Smooth muscle cell (in vitro differentiated cells): ENCODE data around the gene C14orf119. TPM values are rescaled to one million over a fixed set of nuclear protein-coding genes. Genes with fewer than 3 reads are reported as not detected.

Experiments
- DNase-seq: peaks from one replicate; lab custom pipeline; 2025; ENCODE audit not compliant: unreplicated experiment; lab: John Stamatoyannopoulos, UW
- H2AFZ ChIP-seq: fragments of 200-600 bp; sonication (generic); 2 replicates; pipeline ENCODE4 v1.6.0; 2016; ENCODE audit warnings: antibody characterized with exemption, low read depth, mild to moderate bottlenecking
- H3F3A ChIP-seq: fragments of 200-600 bp; sonication (generic); 2 replicates; pipeline ENCODE4 v1.6.0; 2017; ENCODE audit warnings: antibody characterized with exemption, low read depth
- H3K27ac ChIP-seq: fragments of 200-600 bp; sonication (generic); 2 replicates; pipeline ENCODE4 v1.5.1; 2016; ENCODE audit warnings: low read depth, mild to moderate bottlenecking
- H3K27me3 ChIP-seq: fragments of 200-600 bp; sonication (generic); 2 replicates; pipeline ENCODE4 v1.6.1; 2016; ENCODE audit warnings: low read depth, mild to moderate bottlenecking
- H3K36me3 ChIP-seq: fragments of 200-600 bp; sonication (generic); 2 replicates; pipeline ENCODE4 v1.5.1; 2016; ENCODE audit warnings: low read depth
- H3K4me1 ChIP-seq: fragments of 200-600 bp; sonication (generic); 2 replicates; pipeline ENCODE4 v1.5.1; 2016; ENCODE audit warnings: low read depth
- H3K4me2 ChIP-seq: fragments of 200-600 bp; sonication (generic); 2 replicates; pipeline ENCODE4 v1.6.0; 2016; ENCODE audit warnings: mild to moderate bottlenecking
- H3K4me3 ChIP-seq: fragments of 200-600 bp; sonication (generic); 2 replicates; pipeline ENCODE4 v1.5.1; 2016; ENCODE audit warnings: mild to moderate bottlenecking
- H3K79me2 ChIP-seq: fragments of 200-600 bp; sonication (generic); 2 replicates; pipeline ENCODE4 v1.6.0; 2016; ENCODE audit warnings: low read depth, mild to moderate bottlenecking
- H3K9ac ChIP-seq: fragments of 200-600 bp; sonication (generic); 2 replicates; pipeline ENCODE4 v1.6.0; 2016; ENCODE audit warnings: low read depth
- H3K9me3 ChIP-seq: fragments of 200-600 bp; sonication (generic); replicated peaks from 2 replicates; pipeline ENCODE4 v1.5.1; 2016; ENCODE audit warnings: low read depth
- H4K20me1 ChIP-seq: fragments of 200-600 bp; sonication (generic); 2 replicates; pipeline ENCODE4 v1.6.0; 2016; ENCODE audit warnings: low read depth
- CTCF ChIP-seq: fragments of 200-600 bp; sonication (generic); IDR thresholded peaks from 2 replicates; pipeline ENCODE4 v1.5.1; 2017; ENCODE audit warnings: borderline replicate concordance, mild to moderate bottlenecking, antibody characterized with exemption; ENCODE audit not compliant: insufficient read depth, poor library complexity, severe bottlenecking
- WGBS: methylation state at CpG from one replicate; pipeline ENCODE4 v1.1.7; 2016; ENCODE audit warnings: low lambda C conversion rate; 5-methylcytosine and 5-hydroxymethylcytosine counted together
- polyA plus RNA-seq: library from polyadenylated mRNA; unstranded; fragments of >200 nt; fragmentation: Nextera tagmentation; extraction: Ambion mirVana; gene quantifications from 2 replicates; pipeline ENCODE4 v1.2.1, GENCODE V29; 2016
- total RNA-seq: library from RNA; depleted of rRNA; stranded (reverse); fragments of >200 nt; gene quantifications from 2 replicates; pipeline ENCODE4 v1.2.3, GENCODE V29; 2014

C14orf119 gene
- total and polyA plus RNA-seq, 2 experiments from 2014 or later, result 54.1 to 130 TPM

GRCh38 chr14:23147676-23148075 is 52.4 kb downstream of the C14orf119 start:
- Histone ChIP-seq H3K9me3 (no peaks in the 10 kb centered on the region), H3K36me3 (no peaks in the 10 kb centered on the region), H3K27ac (no peak overlapping the region), H4K20me1 (no peaks in the 10 kb centered on the region), H3K79me2 (no peaks in the 10 kb centered on the region), H3K27me3 (no peaks in the 10 kb centered on the region), H2AFZ (no peak overlapping the region), H3K9ac (no peak overlapping the region), H3K4me2 (no peak overlapping the region), H3K4me3 (no peak overlapping the region), H3F3A (peaks cover 19% of the 10 kb centered on the region), H3K4me1 (peaks cover 12% of the 10 kb centered on the region)
- no peak for DNase-seq
- no peak for TF ChIP-seq CTCF
- WGBS, result 83% methylated on average over 1 of the region's 1 CpG

GRCh38 chr14:23148591-23149249 is 53.4 kb downstream of the C14orf119 start:
- H3K36me3 ChIP-seq, result no peaks in the 10 kb centered on the region
- peak overlapping the region; percentile 68 for H3K27ac ChIP-seq
- H3K4me2 ChIP-seq, result no peak overlapping the region
- H3K27me3 ChIP-seq, result no peaks in the 10 kb centered on the region
- peaks cover 19% of the 10 kb centered on the region for H3F3A ChIP-seq
- H2AFZ ChIP-seq, result no peak overlapping the region
- no peaks in the 10 kb centered on the region for H4K20me1 ChIP-seq
- no peak for TF ChIP-seq CTCF
- 80% methylated on average over 5 of the region's 5 CpGs for WGBS
- H3K4me1 ChIP-seq, result peaks cover 12% of the 10 kb centered on the region
- no peak overlapping the region for H3K4me3 ChIP-seq
- no peak overlapping the region for H3K9ac ChIP-seq
- DNase-seq, result no peak
- H3K9me3 ChIP-seq, result no peaks in the 10 kb centered on the region
- no peaks in the 10 kb centered on the region for H3K79me2 ChIP-seq

GRCh38 chr14:23149745-23150144 is 54.4 kb downstream of the C14orf119 start:
- Histone ChIP-seq H3K27me3 (no peaks in the 10 kb centered on the region), H4K20me1 (no peaks in the 10 kb centered on the region), H3K9me3 (no peaks in the 10 kb centered on the region), H3K36me3 (no peaks in the 10 kb centered on the region), H3K9ac (no peak overlapping the region), H3K79me2 (no peaks in the 10 kb centered on the region), H3K27ac (peak overlapping the region; percentile 68), H2AFZ (no peak overlapping the region), H3K4me2 (no peak overlapping the region), H3K4me1 (peaks cover 17% of the 10 kb centered on the region), H3K4me3 (no peak overlapping the region), H3F3A (peaks cover 14% of the 10 kb centered on the region)
- no peak for TF ChIP-seq CTCF
- DNase-seq, result no peak

Other genes with a start within 250 kb of the C14orf119 start
- 32.4 and 38.8 TPM in 2 replicates for gene LRP10, start 223.8 kb upstream of the C14orf119 start, total RNA-seq
- 81.2 and 87.1 TPM in 2 replicates for gene LRP10, start 223.8 kb upstream of the C14orf119 start, polyA plus RNA-seq
- gene REM2, start 212.3 kb upstream of the C14orf119 start, total RNA-seq, result 0.22 and 2.6 TPM in 2 replicates
- gene REM2, start 212.3 kb upstream of the C14orf119 start, polyA plus RNA-seq, result 1.6 and 5.9 TPM in 2 replicates
- gene RBM23, start 176.4 kb upstream of the C14orf119 start, total RNA-seq, result 69.8 and 112 TPM in 2 replicates
- gene RBM23, start 176.4 kb upstream of the C14orf119 start, polyA plus RNA-seq, result 59.3 and 72.4 TPM in 2 replicates
- 50.3 and 81.2 TPM in 2 replicates for gene PRMT5, start 166.1 kb upstream of the C14orf119 start, total RNA-seq
- gene PRMT5, start 166.1 kb upstream of the C14orf119 start, polyA plus RNA-seq, result 80.0 and 82.1 TPM in 2 replicates
- 15.6 and 30.2 TPM in 2 replicates for gene HAUS4, start 138.4 kb upstream of the C14orf119 start, total RNA-seq
- 15.6 and 19.1 TPM in 2 replicates for gene HAUS4, start 138.4 kb upstream of the C14orf119 start, polyA plus RNA-seq
- 20.7 and 21.2 TPM in 2 replicates for gene AJUBA, start 113.0 kb upstream of the C14orf119 start, total RNA-seq
- gene AJUBA, start 113.0 kb upstream of the C14orf119 start, polyA plus RNA-seq, result 19.8 and 23.8 TPM in 2 replicates
- gene C14orf93, start 85.4 kb upstream of the C14orf119 start, total RNA-seq, result 10.2 and 11.9 TPM in 2 replicates
- 6.7 and 8.4 TPM in 2 replicates for gene C14orf93, start 85.4 kb upstream of the C14orf119 start, polyA plus RNA-seq
- gene PSMB5, start 60.6 kb upstream of the C14orf119 start, total RNA-seq, result 161 and 183 TPM in 2 replicates
- gene PSMB5, start 60.6 kb upstream of the C14orf119 start, polyA plus RNA-seq, result 372 and 374 TPM in 2 replicates
- not detected in 2 replicates for gene PSMB11, start 53.3 kb upstream of the C14orf119 start, total RNA-seq
- not detected in 2 replicates for gene PSMB11, start 53.3 kb upstream of the C14orf119 start, polyA plus RNA-seq
- 3.6 and 5.5 TPM in 2 replicates for gene CDH24, start 38.0 kb upstream of the C14orf119 start, total RNA-seq
- 6.9 and 8.0 TPM in 2 replicates for gene CDH24, start 38.0 kb upstream of the C14orf119 start, polyA plus RNA-seq
- gene ACIN1, start 369 bp upstream of the C14orf119 start, total RNA-seq, result 64.5 and 69.0 TPM in 2 replicates
- gene ACIN1, start 369 bp upstream of the C14orf119 start, polyA plus RNA-seq, result 33.7 and 39.3 TPM in 2 replicates
- not detected in 2 replicates for gene CIROP, start 9.5 kb downstream of the C14orf119 start, total RNA-seq
- not detected in 2 replicates for gene CIROP, start 9.5 kb downstream of the C14orf119 start, polyA plus RNA-seq
- gene CEBPE, start 23.8 kb downstream of the C14orf119 start, total RNA-seq, result not detected in 2 replicates
- gene CEBPE, start 23.8 kb downstream of the C14orf119 start, polyA plus RNA-seq, result not detected in 2 replicates
- 16.4 and 18.9 TPM in 2 replicates for gene SLC7A8, start 88.2 kb downstream of the C14orf119 start, total RNA-seq
- gene SLC7A8, start 88.2 kb downstream of the C14orf119 start, polyA plus RNA-seq, result 26.0 and 29.1 TPM in 2 replicates
- gene RNF212B, start 142.4 kb downstream of the C14orf119 start, total RNA-seq, result not detected in 2 replicates
- not detected in 2 replicates for gene RNF212B, start 142.4 kb downstream of the C14orf119 start, polyA plus RNA-seq
- 5.0 and 5.4 TPM in 2 replicates for gene HOMEZ, start 190.6 kb downstream of the C14orf119 start, total RNA-seq
- 4.9 and 5.1 TPM in 2 replicates for gene HOMEZ, start 190.6 kb downstream of the C14orf119 start, polyA plus RNA-seq
- gene PPP1R3E, start 207.4 kb downstream of the C14orf119 start, total RNA-seq, result 1.7 and 2.0 TPM in 2 replicates
- gene PPP1R3E, start 207.4 kb downstream of the C14orf119 start, polyA plus RNA-seq, result 0.71 and 1.5 TPM in 2 replicates
- gene BCL2L2, start 211.3 kb downstream of the C14orf119 start, total RNA-seq, result 11.7 and 13.2 TPM in 2 replicates
- 1.6 and 2.0 TPM in 2 replicates for gene BCL2L2, start 211.3 kb downstream of the C14orf119 start, polyA plus RNA-seq
- gene PABPN1, start 226.0 kb downstream of the C14orf119 start, total RNA-seq, result 48.3 and 52.3 TPM in 2 replicates
- gene PABPN1, start 226.0 kb downstream of the C14orf119 start, polyA plus RNA-seq, result 139 and 156 TPM in 2 replicates